Suprapubic skin (tissue), 4 donors: ENCODE results near the gene TAS2R9. TPM values are rescaled to one million over a fixed set of nuclear protein-coding genes. Genes with fewer than 3 reads are reported as not detected.
"Not testable (repeated sequence)": the region's sequence is repeated elsewhere in the genome, so short reads cannot be mapped to it uniquely, and the experiment has no call there.

ENCODE experiments used
- DNase-seq, 2 donors: peaks; one replicate each; pipeline ENCODE4 v3.0.0-alpha.2; 2019; ENCODE audit warnings: low spot score in 2 of 2
- H3K27ac ChIP-seq: fragments of 200-600 bp; sonication (generic); one replicate; pipeline ENCODE4 v1.5.1; 2019
- H3K27me3 ChIP-seq: fragments of 200-600 bp; sonication (generic); one replicate; pipeline ENCODE4 v1.5.1; 2019
- H3K36me3 ChIP-seq: fragments of 200-600 bp; sonication (generic); one replicate; pipeline ENCODE4 v1.5.1; 2019
- H3K4me1 ChIP-seq: fragments of 200-600 bp; sonication (generic); one replicate; pipeline ENCODE4 v1.5.1; 2019
- H3K4me3 ChIP-seq: fragments of 200-600 bp; sonication (generic); one replicate; pipeline ENCODE4 v1.5.1; 2019; ENCODE audit warnings: mild to moderate bottlenecking
- H3K9me3 ChIP-seq: fragments of 200-600 bp; sonication (generic); one replicate; pipeline ENCODE4 v1.5.1; 2019
- CTCF ChIP-seq, 2 donors: fragments of 200-600 bp in 1 of 2; fragments of 450-650 bp in 1 of 2; sonication (generic) in 1 of 2; IDR thresholded peaks; one replicate each; pipeline ENCODE4 v1.5.1; 2016 to 2019; ENCODE audit warnings: antibody characterized with exemption in 2 of 2, mild to moderate bottlenecking in 1 of 2, moderate library complexity in 1 of 2
- EP300 ChIP-seq: sonication (generic); formaldehyde crosslinking; IDR thresholded peaks from one replicate; pipeline ENCODE4 v1.6.1; 2017; ENCODE audit warnings: antibody characterized with exemption
- POLR2A ChIP-seq, 2 donors: fragments of 450-650 bp; IDR thresholded peaks; one replicate each; pipeline ENCODE4 v1.6.1; 2017; ENCODE audit warnings: antibody characterized with exemption in 2 of 2, mild to moderate bottlenecking in 2 of 2, moderate library complexity in 2 of 2
- POLR2AphosphoS5 ChIP-seq, 3 donors: sonication (generic); formaldehyde crosslinking; IDR thresholded peaks; one replicate each; pipeline ENCODE4 v1.6.1; 2017; ENCODE audit warnings: antibody characterized with exemption in 3 of 3
- WGBS: methylation state at CpG from one replicate; pipeline ENCODE4 v1.1.5; 2018; 5-methylcytosine and 5-hydroxymethylcytosine counted together
- total RNA-seq, 4 donors: library from RNA; depleted of rRNA; stranded (reverse); fragments of >200 nt; gene quantifications; one replicate each; pipeline ENCODE4 v1.1.0, GENCODE V29; 2016

The TAS2R9 gene
- total RNA-seq, 4 donors from 2014 or later: not detected

GRCh38 chr12:10811883-10812536 is 2.0 kb upstream of the TAS2R9 start:
- Histone ChIP-seq H3K27me3 (no peaks in the 10 kb centered on the region), H3K4me3 (no peak overlapping the region), H3K36me3 (no peaks in the 10 kb centered on the region), H3K9me3 (no peaks in the 10 kb centered on the region), H3K27ac (no peak overlapping the region), H3K4me1 (no peaks in the 10 kb centered on the region)
- WGBS: 81% methylated on average over 3 of the region's 3 CpGs
- TF ChIP-seq POLR2AphosphoS5 (IDR thresholded peaks at IDR 0.05) (no peak), EP300 (no peak), POLR2A (IDR thresholded peaks at IDR 0.05) (no peak), CTCF (IDR thresholded peaks at IDR 0.05) (no peak)
- DNase-seq: no peak

- Histone ChIP-seq H3K27ac (no peak within 1 kb of the TSS), H3K4me3 (no peak within 1 kb of the TSS), H3K9me3 (no peaks in the 10 kb centered on the region), H3K4me1 (no peaks in the 10 kb centered on the region), H3K36me3 (no peaks in the 10 kb centered on the region), H3K27me3 (no peaks in the 10 kb centered on the region)
- WGBS: 69% methylated on average over 1 of the region's 1 CpG
- DNase-seq: no peak
- no peak for TF ChIP-seq CTCF (IDR thresholded peaks at IDR 0.05)
- TF ChIP-seq POLR2AphosphoS5 (IDR thresholded peaks at IDR 0.05): no peak
- TF ChIP-seq EP300: no peak
- no peak for TF ChIP-seq POLR2A (IDR thresholded peaks at IDR 0.05)
Measured at GRCh38 chr12:10807186-10807585, 2.8 kb downstream of the TAS2R9 start, which contains the start of gene TAS2R8. Gene TAS2R8, minus strand, starts transcription at chr12:10807286. Its CDS starts 306 bp downstream, at chr12:10806980.

- no peaks in the 10 kb centered on the region for H3K36me3 ChIP-seq
- H3K9me3 ChIP-seq: no peaks in the 10 kb centered on the region
- H3K4me3 ChIP-seq: no peak within 1 kb of the TSS
- no peaks in the 10 kb centered on the region for H3K4me1 ChIP-seq
- TF ChIP-seq POLR2AphosphoS5 (IDR thresholded peaks at IDR 0.05) (no peak), POLR2A (IDR thresholded peaks at IDR 0.05) (no peak), EP300 (no peak), CTCF (IDR thresholded peaks at IDR 0.05) (no peak)
- H3K27ac ChIP-seq: no peak within 1 kb of the TSS
- no peaks in the 10 kb centered on the region for H3K27me3 ChIP-seq
- DNase-seq: no peak
- 57% methylated on average over 4 of the region's 4 CpGs for WGBS
Measured at GRCh38 chr12:10802587-10802986, 7.4 kb downstream of the TAS2R9 start, which contains the start of gene TAS2R7. Gene TAS2R7, minus strand, starts transcription at chr12:10802627. Its CDS starts 57 bp downstream, at chr12:10802570.

- DNase-seq: no peak
- no peak for TF ChIP-seq POLR2AphosphoS5 (IDR thresholded peaks at IDR 0.05)
- no peak for TF ChIP-seq CTCF (IDR thresholded peaks at IDR 0.05)
- no peak for TF ChIP-seq EP300
- TF ChIP-seq POLR2A (IDR thresholded peaks at IDR 0.05): no peak
- H3K36me3 ChIP-seq: no peaks in the 10 kb centered on the region
- no peak overlapping the region for H3K4me3 ChIP-seq
- no peak overlapping the region for H3K27ac ChIP-seq
- no peaks in the 10 kb centered on the region for H3K4me1 ChIP-seq
- no peaks in the 10 kb centered on the region for H3K27me3 ChIP-seq
- H3K9me3 ChIP-seq: no peaks in the 10 kb centered on the region
- WGBS: 55% methylated on average over 5 of the region's 5 CpGs
Measured at GRCh38 chr12:10801741-10802140, 8.2 kb downstream of the TAS2R9 start.

- no peak overlapping the region for H3K27ac ChIP-seq
- 60% methylated on average over 2 of the region's 2 CpGs for WGBS
- no peak for DNase-seq
- no peaks in the 10 kb centered on the region for H3K36me3 ChIP-seq
- no peaks in the 10 kb centered on the region for H3K4me1 ChIP-seq
- H3K9me3 ChIP-seq: no peaks in the 10 kb centered on the region
- H3K27me3 ChIP-seq: no peaks in the 10 kb centered on the region
- no peak overlapping the region for H3K4me3 ChIP-seq
- TF ChIP-seq POLR2A (IDR thresholded peaks at IDR 0.05): no peak
- TF ChIP-seq POLR2AphosphoS5 (IDR thresholded peaks at IDR 0.05): no peak
- no peak for TF ChIP-seq CTCF (IDR thresholded peaks at IDR 0.05)
- TF ChIP-seq EP300: no peak
Measured at GRCh38 chr12:10794222-10794621, 15.7 kb downstream of the TAS2R9 start.

GRCh38 chr12:10791769-10792168 is 18.2 kb downstream of the TAS2R9 start:
- not testable (repeated sequence) for H3K36me3 ChIP-seq, DNase-seq, H3K27me3 ChIP-seq, H3K4me1 ChIP-seq, H3K9me3 ChIP-seq, H3K27ac ChIP-seq, H3K4me3 ChIP-seq
- 96% methylated on average over 4 of the region's 4 CpGs for WGBS
